ENCODE data around the gene AGBL4.

GRCh38 chr1:48596046-48596445, 1427.7 kb downstream of the AGBL4 start:
- TF ChIP-seq POLR2AphosphoS5 (IDR thresholded peaks at IDR 0.05; ENCODE audit: low read depth, low read length) (no peak), POLR2A (IDR thresholded peaks at IDR 0.05; ENCODE audit: low read depth, low read length) (no peak), TAF1 (IDR thresholded peaks at IDR 0.05; ENCODE audit: low read depth, low read length) (no peak)
